GM21381 (cell line): ENCODE data around the gene AGAP6.
"Not testable (repeated sequence)": the region's sequence is repeated elsewhere in the genome, so short reads cannot be mapped to it uniquely, and the experiment has no call there.

Experiments used
- ATAC-seq: cut with Tn5 transposase; IDR thresholded peaks from one replicate; pipeline ENCODE4 v1.9.1; 2021; ENCODE audit warnings: mild to moderate bottlenecking, moderate library complexity; ENCODE audit not compliant: unreplicated experiment

Gene AGAP6

GRCh38 chr10:49988376-49988775 is at the start of gene AGAP6:
Gene AGAP6, plus strand, starts transcription at chr10:49988406. Its CDS starts 310 bp downstream, at chr10:49988716.
- not testable (repeated sequence) for ATAC-seq

GRCh38 chr10:49941447-49942338 is 46.5 kb upstream of the AGAP6 start, which contains the start of the genes PARG and TIMM23B:
Gene PARG, minus strand, starts transcription at chr10:49942027. Its CDS starts 302 bp downstream, at chr10:49941725.
Gene TIMM23B, plus strand, starts transcription at chr10:49942053. Its CDS starts 142 bp downstream, at chr10:49942195.
- ATAC-seq: peak; percentile 71

GRCh38 chr10:49942339-49942705 is 45.9 kb upstream of the AGAP6 start:
- ATAC-seq: peak; percentile 4

GRCh38 chr10:49943607-49944006 is 44.6 kb upstream of the AGAP6 start:
- ATAC-seq: not testable (repeated sequence)

- ATAC-seq: peak; percentile 64
Measured at GRCh38 chr10:49948142-49948541, 40.1 kb upstream of the AGAP6 start.

- not testable (repeated sequence) for ATAC-seq
Measured at GRCh38 chr10:49948737-49949136, 39.5 kb upstream of the AGAP6 start.

- not testable (repeated sequence) for ATAC-seq
Measured at GRCh38 chr10:49952006-49952405, 36.2 kb upstream of the AGAP6 start.

GRCh38 chr10:49953122-49953521 is 35.1 kb upstream of the AGAP6 start:
- ATAC-seq: not testable (repeated sequence)

GRCh38 chr10:49970331-49970857 is 17.8 kb upstream of the AGAP6 start:
- not testable (repeated sequence) for ATAC-seq

- ATAC-seq: not testable (repeated sequence)
Measured at GRCh38 chr10:49971466-49971865, 16.7 kb upstream of the AGAP6 start.

- not testable (repeated sequence) for ATAC-seq
Measured at GRCh38 chr10:49972094-49972493, 16.1 kb upstream of the AGAP6 start.

- ATAC-seq: not testable (repeated sequence)
Measured at GRCh38 chr10:49977756-49978155, 10.4 kb upstream of the AGAP6 start.

- not testable (repeated sequence) for ATAC-seq
Measured at GRCh38 chr10:49987207-49987606, 999 bp upstream of the AGAP6 start.

GRCh38 chr10:49995321-49995720 is 7.1 kb downstream of the AGAP6 start:
- not testable (repeated sequence) for ATAC-seq

- not testable (repeated sequence) for ATAC-seq
Measured at GRCh38 chr10:50014024-50014423, 25.8 kb downstream of the AGAP6 start.

- not testable (repeated sequence) for ATAC-seq
Measured at GRCh38 chr10:50015596-50016220, 27.5 kb downstream of the AGAP6 start.

GRCh38 chr10:50016926-50017325 is 28.7 kb downstream of the AGAP6 start:
- ATAC-seq: not testable (repeated sequence)

- not testable (repeated sequence) for ATAC-seq
Measured at GRCh38 chr10:50017646-50018045, 29.4 kb downstream of the AGAP6 start.

- not testable (repeated sequence) for ATAC-seq
Measured at GRCh38 chr10:50019279-50019678, 31.1 kb downstream of the AGAP6 start.

- not testable (repeated sequence) for ATAC-seq
Measured at GRCh38 chr10:50020451-50021024, 32.3 kb downstream of the AGAP6 start.

- no peak for ATAC-seq
Measured at GRCh38 chr10:50021646-50022045, 33.4 kb downstream of the AGAP6 start.
